B cell (primary cell): ENCODE data around the gene PML. TPM values are rescaled to one million over a fixed set of nuclear protein-coding genes. Genes with fewer than 3 reads are reported as not detected.

Source experiments
- ATAC-seq: fragments of 200-7000 bp; cut with Tn5 transposase; one replicate; pipeline ENCODE4 v1.10.0; 2021; ENCODE audit warnings: low read depth, mild to moderate bottlenecking, moderate number of reproducible peaks, moderate library complexity
- CTCF ChIA-PET: fragments of 350-600 bp; sonication (Branson Sonifier 250); formaldehyde crosslinking; loops from one replicate; lab custom pipeline; 2021; ENCODE audit warnings: antibody characterized with exemption, inconsistent platforms; lab: Charles Lee
- POLR2A ChIA-PET: fragments of 350-600 bp; sonication (Branson Sonifier 250); formaldehyde crosslinking; loops from one replicate; lab custom pipeline; 2021; ENCODE audit warnings: antibody characterized with exemption; lab: Charles Lee
- DNase-seq: peaks from one replicate; pipeline ENCODE4 v3.0.0; 2013
- H2AFZ ChIP-seq: 2 replicates; pipeline ENCODE4 v1.6.1; 2012; ENCODE audit warnings: mild to moderate bottlenecking, low read depth, low read length; ENCODE audit not compliant: insufficient read depth, poor library complexity, severe bottlenecking
- H3K27ac ChIP-seq, 2 donors: 1 replicate in 1 of 2; 2 replicates in 1 of 2; pipeline ENCODE4 v1.5.1; 2012 to 2013; ENCODE audit warnings: low read length in 2 of 2, mild to moderate bottlenecking in 2 of 2, moderate library complexity in 1 of 2
- H3K27me3 ChIP-seq, 4 experiments: fragments of 200-600 bp in 1 of 4; sonication (generic) in 1 of 4; replicated peaks in 1 of 4; 1 replicate in 2 of 4; 2 replicates in 2 of 4; pipeline versions ENCODE4 v1.6.1 to v1.7.0; 2013 to 2016; ENCODE audit warnings: low read length in 3 of 4, mild to moderate bottlenecking in 2 of 4, mixed read lengths in 1 of 4, moderate library complexity in 1 of 4; ENCODE audit not compliant: insufficient read depth in 4 of 4, control insufficient read depth in 3 of 4; ENCODE audit errors: control extremely low read depth in 1 of 4
- H3K36me3 ChIP-seq, 2 experiments: replicated peaks in 1 of 2; 1 replicate in 1 of 2; 2 replicates in 1 of 2; pipeline versions ENCODE4 v1.6.1 to v1.7.1; 2013; ENCODE audit warnings: low read length in 1 of 2; ENCODE audit not compliant: insufficient read depth in 2 of 2, control insufficient read depth in 1 of 2; ENCODE audit errors: control extremely low read depth in 1 of 2, extremely low read depth in 1 of 2
- H3K4me1 ChIP-seq, 2 donors: fragments of 200-600 bp in 1 of 2; sonication (generic) in 1 of 2; 1 replicate in 1 of 2; 2 replicates in 1 of 2; pipeline versions ENCODE4 v1.5.1 to v1.6.1; 2013 to 2017; ENCODE audit warnings: low read length in 2 of 2; ENCODE audit not compliant: control insufficient read depth in 2 of 2, insufficient read depth in 2 of 2
- H3K4me2 ChIP-seq: replicated peaks from 2 replicates; pipeline ENCODE3; 2012; ENCODE audit warnings: mild to moderate bottlenecking, low read depth, low read length; ENCODE audit not compliant: poor library complexity, severe bottlenecking
- H3K4me3 ChIP-seq, 5 experiments: fragments of 200-600 bp in 1 of 5; sonication (generic) in 1 of 5; 1 replicate in 3 of 5; 2 replicates in 2 of 5; pipeline versions ENCODE4 v1.5.1 to v1.7.0; 2011 to 2016; ENCODE audit warnings: low read length in 4 of 5, mild to moderate bottlenecking in 4 of 5, low read depth in 2 of 5, control low read depth in 1 of 5, moderate library complexity in 1 of 5; ENCODE audit not compliant: insufficient read depth in 1 of 5; ENCODE audit errors: control extremely low read depth in 1 of 5, extremely low read depth in 1 of 5
- H3K79me2 ChIP-seq: fragments of 200-600 bp; sonication (generic); one replicate; pipeline ENCODE4 v1.6.0; 2016; ENCODE audit warnings: low read length; ENCODE audit not compliant: control insufficient read depth, insufficient read depth
- H3K9ac ChIP-seq: fragments of 200-600 bp; sonication (generic); 2 replicates; pipeline ENCODE4 v1.6.1; 2017; ENCODE audit warnings: mild to moderate bottlenecking, low read length, moderate library complexity
- H3K9me3 ChIP-seq, 3 donors: one replicate each; pipeline versions ENCODE4 v1.6.1 to v1.7.1; 2013; ENCODE audit warnings: low read length in 2 of 3; ENCODE audit not compliant: control insufficient read depth in 2 of 3, insufficient read depth in 1 of 3; ENCODE audit errors: control extremely low read depth in 1 of 3
- H4K20me1 ChIP-seq: 2 replicates; pipeline ENCODE4 v1.6.0; 2012; ENCODE audit warnings: mild to moderate bottlenecking, low read length; ENCODE audit not compliant: insufficient read depth, control insufficient read depth, poor library complexity, severe bottlenecking
- H3K27ac Mint-ChIP-seq: one replicate; pipeline ENCODE4 v1.8.0; 2021; ENCODE audit warnings: mixed read lengths
- H3K27me3 Mint-ChIP-seq: one replicate; pipeline ENCODE4 v1.8.0; 2021; ENCODE audit warnings: mixed read lengths
- H3K4me1 Mint-ChIP-seq: one replicate; pipeline ENCODE4 v1.8.0; 2021; ENCODE audit warnings: mixed read lengths
- H3K4me3 Mint-ChIP-seq: one replicate; pipeline ENCODE4 v1.8.0; 2021; ENCODE audit warnings: mixed read lengths
- H3K9me3 Mint-ChIP-seq: one replicate; pipeline ENCODE4 v1.8.0; 2022; ENCODE audit warnings: mixed read lengths; ENCODE audit not compliant: insufficient read depth
- EZH2 ChIP-seq: IDR thresholded peaks from 2 replicates; pipeline ENCODE4 v1.6.1; 2012; ENCODE audit warnings: borderline replicate concordance, low read depth, mild to moderate bottlenecking, moderate library complexity, low read length; ENCODE audit not compliant: insufficient read depth, poor library complexity, severe bottlenecking
- WGBS: methylation state at CpG from one replicate; pipeline ENCODE4 v1.1.5; 2013; ENCODE audit warnings: missing lambda C conversion rate; ENCODE audit not compliant: insufficient coverage; 5-methylcytosine and 5-hydroxymethylcytosine counted together
- intact Hi-C: fragments of 100-400 bp; cut with micrococcal nuclease; formaldehyde crosslinking; loops from one replicate; pipeline ENCODE4 v1.10.0; 2022
- polyA plus RNA-seq: library from polyadenylated mRNA; depleted of rRNA; stranded (reverse); fragments of >200 nt; gene quantifications from 2 replicates; pipeline ENCODE4 v1.2.3, GENCODE V29; 2012
- total RNA-seq, 2 donors: library from RNA; stranded (reverse); fragments of 120-200 nt in 1 of 2; gene quantifications; 1 replicate in 1 of 2; 2 replicates in 1 of 2; pipeline versions ENCODE4 v1.2.3 to v1.2.4, GENCODE V29; 2013 to 2022
- TF ChIP-seq, protein P1 (sequence below): fragments of 200-600 bp; IDR thresholded peaks from one replicate; pipeline ENCODE4 v1.8.0; 2022; ENCODE audit warnings: antibody characterized with exemption, mild to moderate bottlenecking

The PML gene
- total and polyA plus RNA-seq, 2 donors (not counting 1 experiment from before 2014, with no cell fraction given), result 59.2 to 66.3 TPM

DNA sequence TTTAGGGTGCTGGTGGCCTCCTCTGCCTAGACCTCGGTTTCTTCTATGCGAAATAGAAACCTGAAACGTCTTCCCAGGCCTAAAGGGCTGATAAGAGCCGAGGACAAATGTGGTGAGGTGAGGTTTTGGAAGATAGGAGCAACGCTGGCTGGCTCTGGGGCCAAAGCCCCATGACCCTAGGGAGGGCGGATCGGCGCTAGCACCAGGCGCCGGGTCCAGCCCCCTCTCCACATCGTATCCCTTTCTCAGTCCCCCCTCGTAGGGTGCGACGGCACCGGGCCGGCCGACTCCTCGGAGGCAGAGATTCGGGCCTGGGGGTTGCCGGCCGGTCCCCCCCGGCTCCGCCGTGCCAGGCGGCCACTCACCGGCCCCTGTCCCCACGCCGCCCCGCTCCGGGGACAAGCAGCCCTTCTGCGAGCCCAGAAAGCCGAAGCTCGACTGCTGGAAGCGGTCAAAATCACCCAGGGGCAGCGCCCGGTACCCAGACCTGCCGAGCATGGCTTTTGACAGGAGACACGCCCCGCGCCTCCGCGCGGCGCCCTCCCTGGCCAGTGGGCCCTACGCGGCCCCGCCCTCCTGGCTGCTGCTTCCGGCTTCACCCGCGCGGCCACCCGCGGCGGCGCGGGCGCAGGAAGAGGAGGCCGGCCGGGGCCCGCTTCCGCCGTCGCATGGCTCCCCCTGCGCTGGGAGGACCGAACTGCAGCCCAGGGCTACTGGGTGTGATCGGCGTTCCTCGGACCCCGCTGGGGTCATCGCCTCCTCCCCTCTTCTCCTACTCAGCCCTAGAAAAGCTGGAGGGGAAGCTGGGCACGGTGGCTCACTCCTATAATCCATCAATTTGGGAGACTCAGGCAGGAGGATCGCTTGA is 2.6 kb upstream of the PML start, which contains the start of gene STOML1:
TSS of gene STOML1 (minus strand) at position 570 of the 868 bp plus-strand sequence. CDS start at position 498, 72 bp downstream.
- no peaks in the 10 kb centered on the region for H3K9me3 ChIP-seq
- CTCF ChIA-PET, result interaction anchor here (1.1 to 4.5 kb wide), 3 partner anchors 19 to 22 kb away, joined by 3 to 24 read pairs (median 20); no protein-coding TSS in a partner anchor
- Mint-ChIP-seq H3K27ac (peak within 1 kb of the TSS; percentile 65), H3K27me3 (no peaks in the 10 kb centered on the region), H3K4me1 (peaks cover 54% of the 10 kb centered on the region), H3K4me3 (peak within 1 kb of the TSS; percentile 79), H3K9me3 (no peaks in the 10 kb centered on the region)
- H3K79me2 ChIP-seq, result peaks cover 51% of the 10 kb centered on the region
- H3K27ac ChIP-seq, result peak within 1 kb of the TSS; percentile 50 to 67
- under 1% methylated on average over 71 of the region's 72 CpGs for WGBS
- H3K9ac ChIP-seq, result peak within 1 kb of the TSS; percentile 83
- H3K27me3 ChIP-seq, result no peaks in the 10 kb centered on the region
- TF ChIP-seq EZH2, result no peak
- TF ChIP-seq, protein P1, sequence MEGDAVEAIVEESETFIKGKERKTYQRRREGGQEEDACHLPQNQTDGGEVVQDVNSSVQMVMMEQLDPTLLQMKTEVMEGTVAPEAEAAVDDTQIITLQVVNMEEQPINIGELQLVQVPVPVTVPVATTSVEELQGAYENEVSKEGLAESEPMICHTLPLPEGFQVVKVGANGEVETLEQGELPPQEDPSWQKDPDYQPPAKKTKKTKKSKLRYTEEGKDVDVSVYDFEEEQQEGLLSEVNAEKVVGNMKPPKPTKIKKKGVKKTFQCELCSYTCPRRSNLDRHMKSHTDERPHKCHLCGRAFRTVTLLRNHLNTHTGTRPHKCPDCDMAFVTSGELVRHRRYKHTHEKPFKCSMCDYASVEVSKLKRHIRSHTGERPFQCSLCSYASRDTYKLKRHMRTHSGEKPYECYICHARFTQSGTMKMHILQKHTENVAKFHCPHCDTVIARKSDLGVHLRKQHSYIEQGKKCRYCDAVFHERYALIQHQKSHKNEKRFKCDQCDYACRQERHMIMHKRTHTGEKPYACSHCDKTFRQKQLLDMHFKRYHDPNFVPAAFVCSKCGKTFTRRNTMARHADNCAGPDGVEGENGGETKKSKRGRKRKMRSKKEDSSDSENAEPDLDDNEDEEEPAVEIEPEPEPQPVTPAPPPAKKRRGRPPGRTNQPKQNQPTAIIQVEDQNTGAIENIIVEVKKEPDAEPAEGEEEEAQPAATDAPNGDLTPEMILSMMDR, result peak; percentile 94
- ATAC-seq (peak; percentile 77), DNase-seq (peak; percentile 95)
- peak within 1 kb of the TSS; percentile 17 to 85 (median 62) for H3K4me3 ChIP-seq
- peak within 1 kb of the TSS; percentile 87 for H2AFZ ChIP-seq
- intact Hi-C loops, result loop anchor here (1.0 to 10.0 kb wide), 9 partner anchors 19 to 1910 kb away; partner anchors contain the start of genes ARID3B, FBXO22, MYO9A and SENP8
- H3K36me3 ChIP-seq, result no peaks in the 10 kb centered on the region
- H4K20me1 ChIP-seq, result peaks cover 11% of the 10 kb centered on the region
- POLR2A ChIA-PET, result no interaction called here
- peaks cover 45 to 60% of the 10 kb centered on the region in 2 donors for H3K4me1 ChIP-seq
- H3K4me2 ChIP-seq, result peak within 1 kb of the TSS; percentile 95
